ENCODE results near the gene MORC2. TPM values are rescaled to one million over a fixed set of nuclear protein-coding genes. Genes with fewer than 3 reads are reported as not detected.

The MORC2 gene
- total RNA-seq, 2 donors from 2014 or later, result 16.7 to 27.5 TPM

DNA sequence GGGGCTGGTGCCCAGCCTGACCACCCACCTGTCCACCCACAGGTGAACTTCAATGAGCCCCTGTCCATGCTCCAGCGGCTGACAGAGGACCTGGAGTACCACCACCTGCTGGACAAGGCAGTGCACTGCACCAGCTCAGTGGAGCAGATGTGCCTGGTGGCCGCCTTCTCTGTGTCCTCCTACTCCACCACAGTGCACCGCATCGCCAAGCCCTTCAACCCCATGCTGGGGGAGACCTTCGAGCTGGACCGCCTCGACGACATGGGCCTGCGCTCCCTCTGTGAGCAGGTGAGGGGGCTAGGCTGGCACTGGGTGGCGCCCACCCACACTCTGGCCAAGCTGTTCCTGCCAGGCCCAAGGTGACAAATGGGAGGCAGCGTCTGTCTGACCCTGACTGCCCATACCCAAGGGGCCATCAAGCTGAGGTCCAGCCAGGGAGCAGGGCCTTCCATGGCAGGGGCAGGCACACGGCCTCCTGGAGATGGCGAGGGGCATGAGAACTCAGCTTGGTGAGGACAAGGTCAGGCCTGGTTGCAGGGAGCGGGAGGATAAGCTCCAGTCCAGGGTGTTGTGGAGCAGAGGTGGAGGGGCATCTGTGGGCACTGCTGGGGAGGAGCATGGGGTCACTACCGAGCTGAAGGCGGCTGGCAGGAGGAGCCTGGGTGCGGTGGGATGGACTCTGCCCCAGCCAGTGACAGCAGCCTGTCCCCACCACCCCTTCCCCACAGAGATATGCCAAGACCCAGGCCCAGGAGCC is 77.7 kb downstream of the MORC2 start:
- no peaks in the 10 kb centered on the region for H3K9me3 ChIP-seq
- no peaks in the 10 kb centered on the region for H3K27me3 ChIP-seq (replicated peaks; ENCODE audit: insufficient read depth)
- DNase-seq (ENCODE audit: low spot score), result no peak
- H3K27ac ChIP-seq, result no peak overlapping the region
- no peak overlapping the region for H3K4me3 ChIP-seq
- TF ChIP-seq, protein P1, sequence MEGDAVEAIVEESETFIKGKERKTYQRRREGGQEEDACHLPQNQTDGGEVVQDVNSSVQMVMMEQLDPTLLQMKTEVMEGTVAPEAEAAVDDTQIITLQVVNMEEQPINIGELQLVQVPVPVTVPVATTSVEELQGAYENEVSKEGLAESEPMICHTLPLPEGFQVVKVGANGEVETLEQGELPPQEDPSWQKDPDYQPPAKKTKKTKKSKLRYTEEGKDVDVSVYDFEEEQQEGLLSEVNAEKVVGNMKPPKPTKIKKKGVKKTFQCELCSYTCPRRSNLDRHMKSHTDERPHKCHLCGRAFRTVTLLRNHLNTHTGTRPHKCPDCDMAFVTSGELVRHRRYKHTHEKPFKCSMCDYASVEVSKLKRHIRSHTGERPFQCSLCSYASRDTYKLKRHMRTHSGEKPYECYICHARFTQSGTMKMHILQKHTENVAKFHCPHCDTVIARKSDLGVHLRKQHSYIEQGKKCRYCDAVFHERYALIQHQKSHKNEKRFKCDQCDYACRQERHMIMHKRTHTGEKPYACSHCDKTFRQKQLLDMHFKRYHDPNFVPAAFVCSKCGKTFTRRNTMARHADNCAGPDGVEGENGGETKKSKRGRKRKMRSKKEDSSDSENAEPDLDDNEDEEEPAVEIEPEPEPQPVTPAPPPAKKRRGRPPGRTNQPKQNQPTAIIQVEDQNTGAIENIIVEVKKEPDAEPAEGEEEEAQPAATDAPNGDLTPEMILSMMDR (IDR thresholded peaks at IDR 0.05), result peak; percentile 61
- ATAC-seq (ENCODE audit: insufficient number of reproducible peaks, low FRiP score, low read depth), result no peak
- H3K4me1 ChIP-seq (ENCODE audit: control insufficient read depth in 1 of 2, low read depth in 2 of 2), result no peaks in the 10 kb centered on the region
- peaks cover 7% of the 10 kb centered on the region for H3K36me3 ChIP-seq

DNA sequence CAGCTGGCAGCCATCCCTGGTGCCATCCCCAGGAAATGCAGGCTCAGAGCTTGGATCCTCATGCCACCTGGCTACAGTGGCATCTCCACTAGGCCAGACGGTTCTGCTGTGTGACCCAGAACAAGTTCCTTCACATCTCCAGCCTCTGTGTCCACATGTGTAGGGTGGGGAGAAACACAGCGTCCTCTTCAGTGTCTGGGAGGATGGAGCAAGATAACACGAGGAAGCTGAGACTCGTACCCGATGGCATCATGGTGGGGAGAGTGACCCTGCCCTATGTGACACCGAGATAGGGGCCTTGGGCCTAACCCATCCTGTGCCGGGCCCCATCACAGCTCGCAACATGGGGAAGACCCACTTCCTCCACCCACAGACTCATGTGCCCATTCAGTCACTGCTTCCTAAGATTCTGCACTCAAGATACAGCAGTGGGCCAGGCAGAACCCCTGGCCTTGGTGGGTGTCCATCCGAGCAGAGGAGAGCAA is 78.5 kb downstream of the MORC2 start:
- DNase-seq (ENCODE audit: low spot score), result no peak
- H3K9me3 ChIP-seq, result no peaks in the 10 kb centered on the region
- H3K36me3 ChIP-seq, result peaks cover 7% of the 10 kb centered on the region
- ATAC-seq (ENCODE audit: insufficient number of reproducible peaks, low FRiP score, low read depth), result no peak
- H3K4me1 ChIP-seq (ENCODE audit: control insufficient read depth in 1 of 2, low read depth in 2 of 2), result no peaks in the 10 kb centered on the region
- TF ChIP-seq, protein P1 (IDR thresholded peaks at IDR 0.05), result no peak
- H3K4me3 ChIP-seq, result no peak overlapping the region
- H3K27ac ChIP-seq, result no peak overlapping the region
- H3K27me3 ChIP-seq (replicated peaks; ENCODE audit: insufficient read depth), result no peaks in the 10 kb centered on the region

GRCh38 chr22:30889268-30889995 is 79.1 kb downstream of the MORC2 start:
- H3K4me3 ChIP-seq, result no peak overlapping the region
- no peaks in the 10 kb centered on the region for H3K27me3 ChIP-seq (replicated peaks; ENCODE audit: insufficient read depth)
- ATAC-seq (ENCODE audit: insufficient number of reproducible peaks, low FRiP score, low read depth) (no peak), DNase-seq (ENCODE audit: low spot score) (no peak)
- H3K27ac ChIP-seq, result no peak overlapping the region
- peaks cover 7% of the 10 kb centered on the region for H3K36me3 ChIP-seq
- TF ChIP-seq, protein P1 (IDR thresholded peaks at IDR 0.05), result no peak
- no peaks in the 10 kb centered on the region for H3K4me1 ChIP-seq (ENCODE audit: control insufficient read depth in 1 of 2, low read depth in 2 of 2)
- no peaks in the 10 kb centered on the region for H3K9me3 ChIP-seq

GRCh38 chr22:30887861-30888260 is 80.7 kb downstream of the MORC2 start:
- Histone ChIP-seq H3K36me3 (peaks cover 7% of the 10 kb centered on the region), H3K9me3 (no peaks in the 10 kb centered on the region), H3K27ac (no peak overlapping the region), H3K27me3 (replicated peaks; ENCODE audit: insufficient read depth) (no peaks in the 10 kb centered on the region), H3K4me1 (ENCODE audit: control insufficient read depth in 1 of 2, low read depth in 2 of 2) (no peaks in the 10 kb centered on the region), H3K4me3 (no peak overlapping the region)
- DNase-seq (ENCODE audit: low spot score) (no peak), ATAC-seq (ENCODE audit: insufficient number of reproducible peaks, low FRiP score, low read depth) (no peak)
- TF ChIP-seq, protein P1 (IDR thresholded peaks at IDR 0.05), result no peak

- TF ChIP-seq, protein P1 (IDR thresholded peaks at IDR 0.05), result no peak
- no peak for DNase-seq (ENCODE audit: low spot score)
Measured at GRCh38 chr22:30887453-30887852, 81.1 kb downstream of the MORC2 start.

More at GRCh38 chr22:30887453-30887852, 81.1 kb downstream of the MORC2 start:
- no peaks in the 10 kb centered on the region for H3K4me1 ChIP-seq (ENCODE audit: control insufficient read depth in 1 of 2, low read depth in 2 of 2)
- H3K36me3 ChIP-seq, result peaks cover 7% of the 10 kb centered on the region
- H3K9me3 ChIP-seq, result no peaks in the 10 kb centered on the region
- ATAC-seq (ENCODE audit: insufficient number of reproducible peaks, low FRiP score, low read depth), result no peak
- no peak overlapping the region for H3K4me3 ChIP-seq
- no peaks in the 10 kb centered on the region for H3K27me3 ChIP-seq (replicated peaks; ENCODE audit: insufficient read depth)
- H3K27ac ChIP-seq, result no peak overlapping the region
